HCT116 (cell line): Measurements from ENCODE around the gene ADD1. TPM values are rescaled to one million over a fixed set of nuclear protein-coding genes. Genes with fewer than 3 reads are reported as not detected.

Experiments
- ATAC-seq: fragments of 200-7000 bp; cut with Tn5 transposase; 2 replicates; pipeline ENCODE4 v1.9.1; 2020; ENCODE audit warnings: mild to moderate bottlenecking, moderate library complexity
- BruUV-seq: library from RNA; stranded (reverse); fragments of 400-500 nt; replicated peaks from 2 replicates; lab custom pipeline; 2021; lab: Mats Ljungman, UMichigan
- CTCF ChIA-PET: fragments of 300-600 bp; sonication (Branson Sonifier 250); formaldehyde crosslinking; loops from one replicate; lab custom pipeline; 2021; ENCODE audit warnings: antibody characterized with exemption; lab: Charles Lee
- POLR2A ChIA-PET: fragments of 300-600, 350-600 bp; sonication (Branson Sonifier 250); formaldehyde crosslinking; loops from one replicate; lab custom pipeline; 2021; ENCODE audit warnings: antibody characterized with exemption; lab: Charles Lee
- RAD21 ChIA-PET, 2 experiments: fragments of 300-600 bp; sonication (Branson Sonifier 250); formaldehyde crosslinking; loops; one replicate each; lab custom pipeline; 2023; ENCODE audit warnings: low total read pairs in 2 of 2; ENCODE audit not compliant: uncharacterized antibody in 2 of 2, unreplicated experiment in 2 of 2, low non-redundant PET in 1 of 2; lab: Charles Lee
- DNase-seq: peaks from one replicate; pipeline ENCODE4 v3.0.0-alpha.2; 2010; ENCODE audit warnings: low read depth, low spot score
- H2AFZ ChIP-seq: fragments of 200-600 bp; shearing (Covaris generic), sonication (generic); 2 replicates; pipeline ENCODE4 v1.6.1; 2017; ENCODE audit warnings: low read depth, mixed run types, mixed read lengths, antibody characterized with exemption, low read length; ENCODE audit not compliant: poor library complexity, severe bottlenecking
- H3K27ac ChIP-seq: 2 replicates; pipeline ENCODE4 v1.5.1; 2012; ENCODE audit warnings: low read depth, low read length
- H3K27me3 ChIP-seq: fragments of 200-600 bp; sonication (generic); 2 replicates; pipeline ENCODE4 v1.6.1; 2016; ENCODE audit warnings: mixed run types, low read length, mixed read lengths; ENCODE audit not compliant: insufficient read depth
- H3K36me3 ChIP-seq, 2 experiments: fragments of 200-500 bp in 1 of 2; fragments of 200-600 bp in 1 of 2; sonication (Bioruptor generic) in 1 of 2; sonication (generic) in 1 of 2; 2 replicates each; pipeline versions ENCODE4 v1.5.1 to v1.6.1; 2014 to 2016; ENCODE audit warnings: low read length in 2 of 2, inconsistent platforms in 1 of 2, mixed read lengths in 1 of 2, mixed run types in 1 of 2; ENCODE audit not compliant: insufficient read depth in 2 of 2, control insufficient read depth in 1 of 2
- H3K4me1 ChIP-seq, 2 experiments: fragments of 200-600 bp in 1 of 2; sonication (generic) in 1 of 2; 2 replicates each; pipeline versions ENCODE4 v1.5.1 to v1.6.1; 2012 to 2017; ENCODE audit warnings: low read length in 2 of 2, inconsistent platforms in 1 of 2, mild to moderate bottlenecking in 1 of 2, mixed read lengths in 1 of 2, mixed run types in 1 of 2, moderate library complexity in 1 of 2; ENCODE audit not compliant: insufficient read depth in 2 of 2, control insufficient read depth in 1 of 2
- H3K4me2 ChIP-seq: fragments of 200-600 bp; sonication (generic); 2 replicates; pipeline ENCODE4 v1.6.1; 2017; ENCODE audit warnings: mixed run types, low read length, mixed read lengths
- H3K4me3 ChIP-seq, 2 experiments: fragments of 200-600 bp in 1 of 2; sonication (generic) in 1 of 2; replicated peaks in 1 of 2; 2 replicates each; pipeline ENCODE4 v1.5.1; 2011 to 2016; ENCODE audit warnings: low read length in 2 of 2, control low read depth in 1 of 2, low read depth in 1 of 2, mild to moderate bottlenecking in 1 of 2, mixed read lengths in 1 of 2, mixed run types in 1 of 2
- H3K79me2 ChIP-seq: fragments of 200-600 bp; sonication (generic); 2 replicates; pipeline ENCODE4 v1.6.1; 2017; ENCODE audit warnings: mild to moderate bottlenecking, mixed run types, low read length, moderate library complexity, mixed read lengths; ENCODE audit not compliant: insufficient read depth
- H3K9ac ChIP-seq: fragments of 200-600 bp; sonication (generic); 2 replicates; pipeline ENCODE4 v1.6.1; 2016; ENCODE audit warnings: low read length, mixed read lengths
- H3K9me2 ChIP-seq: fragments of 200-600 bp; sonication (generic), shearing (Covaris generic); 2 replicates; pipeline ENCODE4 v1.6.1; 2017; ENCODE audit warnings: mixed run types, mild to moderate bottlenecking, moderate library complexity; ENCODE audit not compliant: insufficient read depth
- H3K9me3 ChIP-seq, 2 experiments: fragments of 200-500 bp in 1 of 2; fragments of 200-600 bp in 1 of 2; sonication (Bioruptor generic) in 1 of 2; sonication (generic) in 1 of 2; 2 replicates each; pipeline ENCODE4 v1.6.1; 2014 to 2017; ENCODE audit warnings: low read length in 2 of 2, mixed read lengths in 2 of 2, inconsistent platforms in 1 of 2, low read depth in 1 of 2, mild to moderate bottlenecking in 1 of 2, mixed run types in 1 of 2, moderate library complexity in 1 of 2; ENCODE audit not compliant: control insufficient read depth in 1 of 2, insufficient read depth in 1 of 2
- H4K20me1 ChIP-seq: fragments of 200-600 bp; sonication (generic), shearing (Covaris generic); 2 replicates; pipeline ENCODE4 v1.6.1; 2017; ENCODE audit warnings: mixed run types, mild to moderate bottlenecking, moderate library complexity; ENCODE audit not compliant: insufficient read depth
- CBX3 ChIP-seq: IDR thresholded peaks from 2 replicates; pipeline ENCODE4 v1.6.1; 2012; ENCODE audit warnings: low read depth
- CEBPB ChIP-seq: IDR thresholded peaks from 2 replicates; pipeline ENCODE4 v1.6.1; 2012; ENCODE audit warnings: low read depth
- EGR1 ChIP-seq: IDR thresholded peaks from 2 replicates; pipeline ENCODE4 v1.6.1; 2012; ENCODE audit warnings: low read depth
- ELF1 ChIP-seq: IDR thresholded peaks from 2 replicates; pipeline ENCODE4 v1.6.1; 2012; ENCODE audit warnings: low read depth, borderline replicate concordance
- EZH2 ChIP-seq: fragments of 200-600 bp; sonication (generic); IDR thresholded peaks from 2 replicates; pipeline ENCODE4 v1.6.1; 2017; ENCODE audit warnings: antibody characterized with exemption, mixed run types
- EZH2phosphoT487 ChIP-seq: fragments of 200-600 bp; IDR thresholded peaks from 2 replicates; pipeline ENCODE4 v1.6.1; 2018; ENCODE audit warnings: antibody characterized with exemption, borderline replicate concordance
- JUND ChIP-seq: IDR thresholded peaks from 2 replicates; pipeline ENCODE4 v1.6.1; 2012
- RAD21 ChIP-seq: IDR thresholded peaks from 2 replicates; pipeline ENCODE4 v1.6.1; 2012; ENCODE audit warnings: low read depth, mild to moderate bottlenecking
- SIN3A ChIP-seq: IDR thresholded peaks from 2 replicates; pipeline ENCODE4 v1.6.1; 2012; ENCODE audit warnings: low read depth
- SRF ChIP-seq: IDR thresholded peaks from 2 replicates; pipeline ENCODE4 v1.6.1; 2012; ENCODE audit warnings: low read depth
- TCF7L2 ChIP-seq: IDR thresholded peaks from 2 replicates; pipeline ENCODE4 v1.7.0; 2011; ENCODE audit warnings: borderline replicate concordance, inconsistent platforms; ENCODE audit not compliant: insufficient read depth, insufficient read length; ENCODE audit errors: extremely low read depth
- ZFX ChIP-seq: fragments of 450-650 bp; IDR thresholded peaks from 2 replicates; pipeline ENCODE4 v1.6.1; 2017
- ZNF274 ChIP-seq: fragments of 200-500 bp; sonication (Bioruptor generic); IDR thresholded peaks from 2 replicates; pipeline ENCODE4 v1.6.1; 2014; ENCODE audit warnings: mild to moderate bottlenecking, low read depth, low read length, inconsistent platforms
- intact Hi-C: fragments of 100-400 bp; cut with micrococcal nuclease; formaldehyde crosslinking; loops from 2 replicates; pipeline ENCODE4 v1.10.0; 2022
- total RNA-seq: library from RNA; stranded (reverse); gene quantifications from one replicate; pipeline ENCODE4 v1.2.1, GENCODE V29; 2021; ENCODE audit not compliant: unreplicated experiment
- TF ChIP-seq, protein P1 (sequence below): IDR thresholded peaks from 2 replicates; pipeline ENCODE4 v1.6.1; 2012
- TF ChIP-seq, protein P2 (sequence below): IDR thresholded peaks from 2 replicates; pipeline ENCODE4 v1.6.1; 2012; ENCODE audit warnings: low read depth
- TF ChIP-seq, protein P3 (sequence below), 3 experiments: fragments of 200-600 bp in 1 of 3; sonication (generic) in 1 of 3; IDR thresholded peaks in 2 of 3; conservative IDR thresholded peaks in 1 of 3; 2 replicates each; pipeline ENCODE4 v1.5.1; 2012 to 2017; ENCODE audit warnings: low read depth in 2 of 3, low read length in 2 of 3, antibody characterized with exemption in 1 of 3, borderline replicate concordance in 1 of 3, control low read depth in 1 of 3, mild to moderate bottlenecking in 1 of 3, mixed read lengths in 1 of 3, mixed run types in 1 of 3, moderate library complexity in 1 of 3; ENCODE audit not compliant: insufficient read depth in 1 of 3

Gene ADD1
- total RNA-seq, 1 experiment from 2014 or later, result 139 TPM

DNA sequence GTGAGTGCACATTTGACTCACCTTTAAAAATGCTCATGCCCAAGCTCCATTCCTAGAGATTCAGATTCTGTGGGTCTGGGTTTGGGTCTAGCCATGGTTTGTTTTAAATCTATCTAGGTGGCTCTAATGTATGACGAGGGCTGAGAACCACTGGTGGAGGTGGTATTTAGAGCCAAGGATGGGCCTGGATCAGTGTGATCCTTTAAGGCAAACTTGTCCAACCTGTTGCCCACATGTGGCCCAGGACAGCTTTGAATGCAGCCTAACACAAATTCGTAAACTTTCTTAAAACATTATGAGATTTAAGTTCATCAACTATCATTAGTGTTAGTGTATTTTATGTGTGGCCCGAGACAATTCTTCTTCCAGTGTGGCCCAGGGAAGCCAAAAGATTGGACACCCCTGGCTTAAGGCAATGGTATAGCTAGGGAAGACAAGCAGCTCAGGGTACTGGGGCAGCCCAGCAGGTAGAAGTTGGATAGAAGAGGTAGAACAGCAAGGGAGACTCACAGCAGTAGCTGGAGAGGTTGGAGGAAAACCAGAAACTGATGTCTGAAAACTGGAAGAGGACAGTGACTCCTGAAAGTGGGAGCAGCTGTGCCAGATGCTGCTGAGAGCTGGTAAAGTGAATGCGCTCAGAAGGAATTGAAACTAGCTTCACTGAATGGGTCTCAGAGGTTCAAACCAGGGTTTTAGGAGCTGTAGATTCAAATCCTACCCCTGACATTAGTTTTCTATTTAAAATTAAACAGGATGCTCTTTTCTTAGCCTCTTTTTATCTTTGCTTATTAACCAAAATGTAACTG lies 18.2 kb downstream of the ADD1 start:
- Histone ChIP-seq H3K9me3 (no peaks in the 10 kb centered on the region), H3K9ac (no peak overlapping the region; the same call in 1 of the 2 replicates), H3K4me2 (peak overlapping the region; percentile 28), H2AFZ (no peak overlapping the region), H3K9me2 (no peaks in the 10 kb centered on the region), H3K36me3 (no peaks in the 10 kb centered on the region), H3K79me2 (peaks cover 98% of the 10 kb centered on the region), H3K27me3 (no peaks in the 10 kb centered on the region), H3K4me1 (peaks cover 31 to 36% of the 10 kb centered on the region in 2 experiments), H4K20me1 (peaks cover 4% of the 10 kb centered on the region; the same call in 1 of the 2 replicates), H3K4me3 (no peak overlapping the region), H3K27ac (no peak overlapping the region)
- TF ChIP-seq RAD21 (no peak), SIN3A (no peak), EZH2phosphoT487 (no peak), EGR1 (no peak), CBX3 (no peak), JUND (no peak), CEBPB (no peak), SRF (no peak), ZNF274 (no peak), ZFX (no peak), TCF7L2 (no peak), ELF1 (no peak), EZH2 (no peak)
- TF ChIP-seq, protein P1, sequence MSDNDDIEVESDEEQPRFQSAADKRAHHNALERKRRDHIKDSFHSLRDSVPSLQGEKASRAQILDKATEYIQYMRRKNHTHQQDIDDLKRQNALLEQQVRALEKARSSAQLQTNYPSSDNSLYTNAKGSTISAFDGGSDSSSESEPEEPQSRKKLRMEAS, result no peak
- TF ChIP-seq, protein P2, sequence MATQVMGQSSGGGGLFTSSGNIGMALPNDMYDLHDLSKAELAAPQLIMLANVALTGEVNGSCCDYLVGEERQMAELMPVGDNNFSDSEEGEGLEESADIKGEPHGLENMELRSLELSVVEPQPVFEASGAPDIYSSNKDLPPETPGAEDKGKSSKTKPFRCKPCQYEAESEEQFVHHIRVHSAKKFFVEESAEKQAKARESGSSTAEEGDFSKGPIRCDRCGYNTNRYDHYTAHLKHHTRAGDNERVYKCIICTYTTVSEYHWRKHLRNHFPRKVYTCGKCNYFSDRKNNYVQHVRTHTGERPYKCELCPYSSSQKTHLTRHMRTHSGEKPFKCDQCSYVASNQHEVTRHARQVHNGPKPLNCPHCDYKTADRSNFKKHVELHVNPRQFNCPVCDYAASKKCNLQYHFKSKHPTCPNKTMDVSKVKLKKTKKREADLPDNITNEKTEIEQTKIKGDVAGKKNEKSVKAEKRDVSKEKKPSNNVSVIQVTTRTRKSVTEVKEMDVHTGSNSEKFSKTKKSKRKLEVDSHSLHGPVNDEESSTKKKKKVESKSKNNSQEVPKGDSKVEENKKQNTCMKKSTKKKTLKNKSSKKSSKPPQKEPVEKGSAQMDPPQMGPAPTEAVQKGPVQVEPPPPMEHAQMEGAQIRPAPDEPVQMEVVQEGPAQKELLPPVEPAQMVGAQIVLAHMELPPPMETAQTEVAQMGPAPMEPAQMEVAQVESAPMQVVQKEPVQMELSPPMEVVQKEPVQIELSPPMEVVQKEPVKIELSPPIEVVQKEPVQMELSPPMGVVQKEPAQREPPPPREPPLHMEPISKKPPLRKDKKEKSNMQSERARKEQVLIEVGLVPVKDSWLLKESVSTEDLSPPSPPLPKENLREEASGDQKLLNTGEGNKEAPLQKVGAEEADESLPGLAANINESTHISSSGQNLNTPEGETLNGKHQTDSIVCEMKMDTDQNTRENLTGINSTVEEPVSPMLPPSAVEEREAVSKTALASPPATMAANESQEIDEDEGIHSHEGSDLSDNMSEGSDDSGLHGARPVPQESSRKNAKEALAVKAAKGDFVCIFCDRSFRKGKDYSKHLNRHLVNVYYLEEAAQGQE, result no peak
- TF ChIP-seq, protein P3, sequence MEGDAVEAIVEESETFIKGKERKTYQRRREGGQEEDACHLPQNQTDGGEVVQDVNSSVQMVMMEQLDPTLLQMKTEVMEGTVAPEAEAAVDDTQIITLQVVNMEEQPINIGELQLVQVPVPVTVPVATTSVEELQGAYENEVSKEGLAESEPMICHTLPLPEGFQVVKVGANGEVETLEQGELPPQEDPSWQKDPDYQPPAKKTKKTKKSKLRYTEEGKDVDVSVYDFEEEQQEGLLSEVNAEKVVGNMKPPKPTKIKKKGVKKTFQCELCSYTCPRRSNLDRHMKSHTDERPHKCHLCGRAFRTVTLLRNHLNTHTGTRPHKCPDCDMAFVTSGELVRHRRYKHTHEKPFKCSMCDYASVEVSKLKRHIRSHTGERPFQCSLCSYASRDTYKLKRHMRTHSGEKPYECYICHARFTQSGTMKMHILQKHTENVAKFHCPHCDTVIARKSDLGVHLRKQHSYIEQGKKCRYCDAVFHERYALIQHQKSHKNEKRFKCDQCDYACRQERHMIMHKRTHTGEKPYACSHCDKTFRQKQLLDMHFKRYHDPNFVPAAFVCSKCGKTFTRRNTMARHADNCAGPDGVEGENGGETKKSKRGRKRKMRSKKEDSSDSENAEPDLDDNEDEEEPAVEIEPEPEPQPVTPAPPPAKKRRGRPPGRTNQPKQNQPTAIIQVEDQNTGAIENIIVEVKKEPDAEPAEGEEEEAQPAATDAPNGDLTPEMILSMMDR (IDR thresholded peaks at IDR 0.05 in 2 of 3, conservative IDR thresholded peaks at IDR 0.05 in 1 of 3; ENCODE audit: borderline replicate concordance in 1 of 3, insufficient read depth in 1 of 3, low read depth in 2 of 3, low read length in 2 of 3), result no peak
- POLR2A ChIA-PET, result no interaction called here
- no TSS peak for BruUV-seq
- DNase-seq (no peak), ATAC-seq (no peak)
- intact Hi-C loops, result no loop called here
- RAD21 ChIA-PET, result no interaction called here
- CTCF ChIA-PET, result no interaction called here
